GM12878 (cell line): ENCODE data around the gene CRYL1. TPM values are rescaled to one million over a fixed set of nuclear protein-coding genes. Genes with fewer than 3 reads are reported as not detected.

ENCODE experiments used
- ATAC-seq: fragments of 200-7000 bp; cut with Tn5 transposase; 3 replicates; pipeline ENCODE4 v1.9.1; 2020; ENCODE audit warnings: mild to moderate bottlenecking, moderate library complexity
- BruUV-seq: library from RNA; stranded (reverse); fragments of 400-500 nt; replicated peaks from 2 replicates; lab custom pipeline; 2021; lab: Mats Ljungman, UMichigan
- CTCF ChIA-PET: fragments of 300-600 bp; sonication (Branson Sonifier 250); formaldehyde crosslinking; extraction: SDS; loops from one replicate; lab custom pipeline; 2021; ENCODE audit warnings: inconsistent platforms; lab: Yijun Ruan, JAX
- POLR2A ChIA-PET: fragments of 350-600 bp; formaldehyde crosslinking; extraction: SDS; loops from one replicate; lab custom pipeline; 2021; ENCODE audit warnings: inconsistent platforms; lab: Charles Lee
- RAD21 ChIA-PET: fragments of 300-600 bp; sonication (Branson Sonifier 250); formaldehyde crosslinking; loops from one replicate; lab custom pipeline; 2023; ENCODE audit warnings: antibody characterized with exemption; ENCODE audit not compliant: unreplicated experiment; lab: Charles Lee
- SMC1A ChIA-PET: fragments of 300-600 bp; sonication (Branson Sonifier 250); formaldehyde crosslinking; loops from one replicate; lab custom pipeline; 2023; ENCODE audit not compliant: unreplicated experiment, uncharacterized antibody; lab: Charles Lee
- DNase-seq: peaks from one replicate; pipeline ENCODE4 v3.0.0-alpha.2; 2011; ENCODE audit warnings: low read depth, low spot score
- FAIRE-seq: peaks from 3 replicates; lab custom pipeline; 2011; peaks lifted over from hg19 to GRCh38; lab: Jason Lieb, UNC
- H2AFZ ChIP-seq: 2 replicates; pipeline ENCODE4 v1.6.0; 2011; ENCODE audit warnings: low read depth, low read length, control low read depth; ENCODE audit not compliant: control insufficient read depth
- H3K27ac ChIP-seq: 2 replicates; pipeline ENCODE4 v1.5.1; 2011; ENCODE audit warnings: control low read depth; ENCODE audit not compliant: control insufficient read depth, insufficient read depth
- H3K27me3 ChIP-seq, 2 experiments: replicated peaks in 1 of 2; 2 replicates each; pipeline versions ENCODE4 v1.6.0 to v1.6.1; 2011; ENCODE audit warnings: low read length in 1 of 2; ENCODE audit not compliant: control insufficient read depth in 2 of 2, insufficient read depth in 2 of 2
- H3K36me3 ChIP-seq, 2 experiments: 2 replicates each; pipeline ENCODE4 v1.5.1; 2011; ENCODE audit warnings: low read length in 1 of 2; ENCODE audit not compliant: control insufficient read depth in 2 of 2, insufficient read depth in 2 of 2
- H3K4me1 ChIP-seq: 2 replicates; pipeline ENCODE4 v1.6.1; 2011; ENCODE audit warnings: mild to moderate bottlenecking, low read length, moderate library complexity, mixed read lengths; ENCODE audit not compliant: control insufficient read depth, insufficient read depth
- H3K4me2 ChIP-seq: 2 replicates; pipeline ENCODE4 v1.6.0; 2011; ENCODE audit warnings: control low read depth; ENCODE audit not compliant: control insufficient read depth, insufficient read depth
- H3K4me3 ChIP-seq: fragments of 200-600 bp; sonication (generic); 2 replicates; pipeline ENCODE4 v1.5.1; 2016
- H3K79me2 ChIP-seq: 2 replicates; pipeline ENCODE4 v1.6.0; 2011; ENCODE audit warnings: low read length; ENCODE audit not compliant: control insufficient read depth, insufficient read depth
- H3K9ac ChIP-seq: 2 replicates; pipeline ENCODE4 v1.8.0; 2011; ENCODE audit warnings: low read length, control low read depth, mixed read lengths; ENCODE audit not compliant: control insufficient read depth, insufficient read depth
- H3K9me3 ChIP-seq: replicated peaks from 3 replicates; pipeline ENCODE4 v1.5.1; 2011; ENCODE audit warnings: mild to moderate bottlenecking, low read length; ENCODE audit not compliant: control insufficient read depth, insufficient read depth
- H4K20me1 ChIP-seq: 2 replicates; pipeline ENCODE4 v1.6.0; 2011; ENCODE audit not compliant: control insufficient read depth, insufficient read depth
- BACH1 ChIP-seq: fragments of 450-650 bp; IDR thresholded peaks from 2 replicates; pipeline ENCODE4 v1.6.1; 2017; ENCODE audit warnings: mild to moderate bottlenecking, borderline replicate concordance
- FOXK2 ChIP-seq: fragments of 450-650 bp; IDR thresholded peaks from 2 replicates; pipeline ENCODE4 v1.6.1; 2017; ENCODE audit warnings: mild to moderate bottlenecking, moderate library complexity
- NFYB ChIP-seq: IDR thresholded peaks from 2 replicates; pipeline ENCODE4 v1.6.1; 2011; ENCODE audit warnings: low read depth, mild to moderate bottlenecking, low read length, improper control_type of control experiment, moderate library complexity; ENCODE audit not compliant: insufficient read depth
- NRF1 ChIP-seq: conservative IDR thresholded peaks from 2 replicates; pipeline ENCODE4 v1.6.1; 2011; ENCODE audit warnings: mild to moderate bottlenecking, low read depth, low read length, improper control_type of control experiment
- RELA ChIP-seq: fragments of 450-650 bp; IDR thresholded peaks from 2 replicates; pipeline ENCODE4 v1.8.0; 2014; ENCODE audit warnings: borderline replicate concordance; ENCODE audit not compliant: partially characterized antibody
- in situ Hi-C: fragments of 300-500 bp; cut with MboI; formaldehyde crosslinking; loops from 9 replicates; pipeline ENCODE4 v1.14.3; 2018; ENCODE audit warnings: mixed read lengths
- intact Hi-C: fragments of 100-400 bp; cut with micrococcal nuclease; formaldehyde crosslinking; loops from one replicate; pipeline ENCODE4 v1.14.2; 2022; ENCODE audit not compliant: unreplicated experiment
- polyA plus RNA-seq, 11 experiments: library from polyadenylated mRNA; depleted of rRNA in 4 of 11; unstranded in 6 of 11; stranded (reverse) in 5 of 11; fragments of >200 nt; fragmentation: Nextera tagmentation in 4 of 11; fragmentation: Illumina TruSeq in 1 of 11; extraction: Ambion mirVana in 4 of 11; extraction: Trizol in 1 of 11; gene quantifications; 1 replicate in 1 of 11; 2 replicates in 10 of 11; pipeline versions ENCODE4 v1.2.1 to v1.2.3, GENCODE V29; 2011 to 2016; ENCODE audit warnings: inconsistent platforms in 2 of 11, missing spikeins in 2 of 11, low read depth in 1 of 11
- total RNA-seq, 4 experiments: library from RNA; depleted of rRNA in 3 of 4; stranded (reverse); fragments of >200 nt in 3 of 4; fragmentation: Illumina TruSeq in 1 of 4; extraction: Trizol in 1 of 4; gene quantifications; 2 replicates each; pipeline versions ENCODE4 v1.2.1 to v1.2.3, GENCODE V29; 2013 to 2021
- TF ChIP-seq, protein P1 (sequence below): fragments of 450-650 bp; IDR thresholded peaks from 2 replicates; pipeline ENCODE4 v1.6.1; 2017; ENCODE audit warnings: mild to moderate bottlenecking, moderate library complexity
- TF ChIP-seq, protein P2 (sequence below): fragments of 450-650 bp; IDR thresholded peaks from 2 replicates; pipeline ENCODE4 v1.6.1; 2017; ENCODE audit warnings: mild to moderate bottlenecking, moderate library complexity
- TF ChIP-seq, protein P3 (sequence below): fragments of 450-650 bp; IDR thresholded peaks from 2 replicates; pipeline ENCODE4 v1.6.1; 2017; ENCODE audit warnings: borderline replicate concordance
- TF ChIP-seq, protein P4 (sequence below): IDR thresholded peaks from 2 replicates; pipeline ENCODE4 v1.6.1; 2011; ENCODE audit warnings: low read depth, mild to moderate bottlenecking, low read length, moderate library complexity, borderline replicate concordance; ENCODE audit errors: extremely low read depth

Gene CRYL1
- total and polyA plus RNA-seq, 10 of the 15 experiments (the other 5 are each of a cell fraction or from before 2014, with no cell fraction given) = 5.5 to 36.7 (median 12.2) TPM

DNA sequence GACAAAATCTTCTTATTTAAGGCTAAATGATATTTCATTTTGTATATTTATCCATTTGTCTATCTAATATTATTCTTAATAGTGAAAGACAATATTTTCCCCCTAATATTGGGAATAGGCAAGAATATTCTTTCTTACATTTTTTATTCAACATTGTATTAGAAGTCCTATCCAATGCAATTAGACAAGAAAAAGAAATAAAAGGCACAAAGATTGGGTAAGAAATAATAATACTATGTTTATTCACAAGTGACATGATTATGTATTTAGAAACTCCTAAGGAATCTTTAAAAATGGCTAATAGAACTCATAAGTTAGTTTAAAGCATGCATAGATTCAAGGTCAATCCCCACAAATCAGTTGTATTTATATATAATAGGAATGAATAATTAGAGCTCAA lies 11.3 kb upstream of the CRYL1 start:
- Histone ChIP-seq H3K9ac (no peak overlapping the region), H3K4me2 (no peak overlapping the region), H3K27ac (no peak overlapping the region), H3K79me2 (no peaks in the 10 kb centered on the region), H3K36me3 (no peaks in the 10 kb centered on the region), H2AFZ (no peak overlapping the region), H4K20me1 (no peaks in the 10 kb centered on the region), H3K4me1 (no peaks in the 10 kb centered on the region), H3K9me3 (no peaks in the 10 kb centered on the region; the same call in 2 of the 3 replicates), H3K4me3 (no peak overlapping the region), H3K27me3 (no peaks in the 10 kb centered on the region)
- ChIA-PET SMC1A (interaction anchor here (1.3 kb wide), 1 partner anchor 17 kb away, joined by 3 read pairs; no protein-coding TSS in a partner anchor), RAD21 (no interaction called here), CTCF (interaction anchor here (0.6 to 1.0 kb wide), 3 partner anchors 8 to 254 kb away, joined by 3 to 4 read pairs (median 3); no protein-coding TSS in a partner anchor), POLR2A (no interaction called here)
- ATAC-seq = no peak
- TF ChIP-seq, protein P1, sequence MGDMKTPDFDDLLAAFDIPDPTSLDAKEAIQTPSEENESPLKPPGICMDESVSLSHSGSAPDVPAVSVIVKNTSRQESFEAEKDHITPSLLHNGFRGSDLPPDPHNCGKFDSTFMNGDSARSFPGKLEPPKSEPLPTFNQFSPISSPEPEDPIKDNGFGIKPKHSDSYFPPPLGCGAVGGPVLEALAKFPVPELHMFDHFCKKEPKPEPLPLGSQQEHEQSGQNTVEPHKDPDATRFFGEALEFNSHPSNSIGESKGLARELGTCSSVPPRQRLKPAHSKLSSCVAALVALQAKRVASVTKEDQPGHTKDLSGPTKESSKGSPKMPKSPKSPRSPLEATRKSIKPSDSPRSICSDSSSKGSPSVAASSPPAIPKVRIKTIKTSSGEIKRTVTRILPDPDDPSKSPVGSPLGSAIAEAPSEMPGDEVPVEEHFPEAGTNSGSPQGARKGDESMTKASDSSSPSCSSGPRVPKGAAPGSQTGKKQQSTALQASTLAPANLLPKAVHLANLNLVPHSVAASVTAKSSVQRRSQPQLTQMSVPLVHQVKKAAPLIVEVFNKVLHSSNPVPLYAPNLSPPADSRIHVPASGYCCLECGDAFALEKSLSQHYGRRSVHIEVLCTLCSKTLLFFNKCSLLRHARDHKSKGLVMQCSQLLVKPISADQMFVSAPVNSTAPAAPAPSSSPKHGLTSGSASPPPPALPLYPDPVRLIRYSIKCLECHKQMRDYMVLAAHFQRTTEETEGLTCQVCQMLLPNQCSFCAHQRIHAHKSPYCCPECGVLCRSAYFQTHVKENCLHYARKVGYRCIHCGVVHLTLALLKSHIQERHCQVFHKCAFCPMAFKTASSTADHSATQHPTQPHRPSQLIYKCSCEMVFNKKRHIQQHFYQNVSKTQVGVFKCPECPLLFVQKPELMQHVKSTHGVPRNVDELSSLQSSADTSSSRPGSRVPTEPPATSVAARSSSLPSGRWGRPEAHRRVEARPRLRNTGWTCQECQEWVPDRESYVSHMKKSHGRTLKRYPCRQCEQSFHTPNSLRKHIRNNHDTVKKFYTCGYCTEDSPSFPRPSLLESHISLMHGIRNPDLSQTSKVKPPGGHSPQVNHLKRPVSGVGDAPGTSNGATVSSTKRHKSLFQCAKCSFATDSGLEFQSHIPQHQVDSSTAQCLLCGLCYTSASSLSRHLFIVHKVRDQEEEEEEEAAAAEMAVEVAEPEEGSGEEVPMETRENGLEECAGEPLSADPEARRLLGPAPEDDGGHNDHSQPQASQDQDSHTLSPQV = no peak
- TF ChIP-seq, protein P2, sequence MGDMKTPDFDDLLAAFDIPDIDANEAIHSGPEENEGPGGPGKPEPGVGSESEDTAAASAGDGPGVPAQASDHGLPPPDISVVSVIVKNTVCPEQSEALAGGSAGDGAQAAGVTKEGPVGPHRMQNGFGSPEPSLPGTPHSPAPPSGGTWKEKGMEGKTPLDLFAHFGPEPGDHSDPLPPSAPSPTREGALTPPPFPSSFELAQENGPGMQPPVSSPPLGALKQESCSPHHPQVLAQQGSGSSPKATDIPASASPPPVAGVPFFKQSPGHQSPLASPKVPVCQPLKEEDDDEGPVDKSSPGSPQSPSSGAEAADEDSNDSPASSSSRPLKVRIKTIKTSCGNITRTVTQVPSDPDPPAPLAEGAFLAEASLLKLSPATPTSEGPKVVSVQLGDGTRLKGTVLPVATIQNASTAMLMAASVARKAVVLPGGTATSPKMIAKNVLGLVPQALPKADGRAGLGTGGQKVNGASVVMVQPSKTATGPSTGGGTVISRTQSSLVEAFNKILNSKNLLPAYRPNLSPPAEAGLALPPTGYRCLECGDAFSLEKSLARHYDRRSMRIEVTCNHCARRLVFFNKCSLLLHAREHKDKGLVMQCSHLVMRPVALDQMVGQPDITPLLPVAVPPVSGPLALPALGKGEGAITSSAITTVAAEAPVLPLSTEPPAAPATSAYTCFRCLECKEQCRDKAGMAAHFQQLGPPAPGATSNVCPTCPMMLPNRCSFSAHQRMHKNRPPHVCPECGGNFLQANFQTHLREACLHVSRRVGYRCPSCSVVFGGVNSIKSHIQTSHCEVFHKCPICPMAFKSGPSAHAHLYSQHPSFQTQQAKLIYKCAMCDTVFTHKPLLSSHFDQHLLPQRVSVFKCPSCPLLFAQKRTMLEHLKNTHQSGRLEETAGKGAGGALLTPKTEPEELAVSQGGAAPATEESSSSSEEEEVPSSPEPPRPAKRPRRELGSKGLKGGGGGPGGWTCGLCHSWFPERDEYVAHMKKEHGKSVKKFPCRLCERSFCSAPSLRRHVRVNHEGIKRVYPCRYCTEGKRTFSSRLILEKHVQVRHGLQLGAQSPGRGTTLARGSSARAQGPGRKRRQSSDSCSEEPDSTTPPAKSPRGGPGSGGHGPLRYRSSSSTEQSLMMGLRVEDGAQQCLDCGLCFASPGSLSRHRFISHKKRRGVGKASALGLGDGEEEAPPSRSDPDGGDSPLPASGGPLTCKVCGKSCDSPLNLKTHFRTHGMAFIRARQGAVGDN = no peak
- TF ChIP-seq NRF1 = no peak
- no peak for TF ChIP-seq NFYB
- TF ChIP-seq, protein P3, sequence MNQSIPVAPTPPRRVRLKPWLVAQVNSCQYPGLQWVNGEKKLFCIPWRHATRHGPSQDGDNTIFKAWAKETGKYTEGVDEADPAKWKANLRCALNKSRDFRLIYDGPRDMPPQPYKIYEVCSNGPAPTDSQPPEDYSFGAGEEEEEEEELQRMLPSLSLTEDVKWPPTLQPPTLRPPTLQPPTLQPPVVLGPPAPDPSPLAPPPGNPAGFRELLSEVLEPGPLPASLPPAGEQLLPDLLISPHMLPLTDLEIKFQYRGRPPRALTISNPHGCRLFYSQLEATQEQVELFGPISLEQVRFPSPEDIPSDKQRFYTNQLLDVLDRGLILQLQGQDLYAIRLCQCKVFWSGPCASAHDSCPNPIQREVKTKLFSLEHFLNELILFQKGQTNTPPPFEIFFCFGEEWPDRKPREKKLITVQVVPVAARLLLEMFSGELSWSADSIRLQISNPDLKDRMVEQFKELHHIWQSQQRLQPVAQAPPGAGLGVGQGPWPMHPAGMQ = no peak
- no peak for TF ChIP-seq BACH1
- TF ChIP-seq, protein P4, sequence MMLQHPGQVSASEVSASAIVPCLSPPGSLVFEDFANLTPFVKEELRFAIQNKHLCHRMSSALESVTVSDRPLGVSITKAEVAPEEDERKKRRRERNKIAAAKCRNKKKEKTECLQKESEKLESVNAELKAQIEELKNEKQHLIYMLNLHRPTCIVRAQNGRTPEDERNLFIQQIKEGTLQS = no peak
- TF ChIP-seq FOXK2 = no peak
- no peak for TF ChIP-seq RELA
- no peak for FAIRE-seq
- no peak for DNase-seq
- intact Hi-C loops (no loop called here), in situ Hi-C loops (no loop called here)
- no TSS peak for BruUV-seq
